RCC 7860 (cell line): ENCODE measurements around the gene ATP13A3.
A peak's percentile ranks its signal among the peaks of the same experiment; 100 is the strongest.
"Not testable (repeated sequence)": the region's sequence is repeated elsewhere in the genome, so short reads cannot be mapped to it uniquely, and the experiment has no call there.

Source experiments
- DNase-seq: peaks from one replicate; pipeline ENCODE4 v3.0.0-alpha.2; 2015; ENCODE audit warnings: low spot score
- FAIRE-seq: peaks from 2 replicates; lab custom pipeline; 2012; peaks lifted over from hg19 to GRCh38; lab: Jason Lieb, UNC

Gene ATP13A3

GRCh38 chr3:194503081-194503531 lies 16.3 kb upstream of the ATP13A3 start:
- no peak for DNase-seq
- no peak for FAIRE-seq

GRCh38 chr3:194500198-194500597 lies 13.4 kb upstream of the ATP13A3 start:
- DNase-seq (no peak), FAIRE-seq (no peak)

DNA sequence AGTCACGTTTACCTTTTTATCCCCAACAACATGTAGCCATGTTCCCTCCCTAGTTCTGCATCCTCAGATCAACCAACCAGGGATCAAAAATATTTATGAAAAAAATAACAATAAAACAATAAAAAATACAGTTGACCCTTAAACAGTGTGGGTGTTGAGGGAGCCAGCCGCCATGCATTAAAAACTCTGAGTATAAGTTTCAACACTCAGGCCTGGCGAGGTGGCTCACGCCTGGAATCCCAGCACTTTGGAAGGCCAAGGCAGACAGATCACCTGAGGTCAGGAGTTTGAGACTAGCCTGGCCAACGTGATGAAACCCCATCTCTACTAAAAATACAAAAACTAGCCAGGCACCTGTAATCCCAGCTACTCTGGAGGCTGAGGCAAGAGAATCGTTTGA lies 12.7 kb upstream of the ATP13A3 start:
- not testable (repeated sequence) for DNase-seq, FAIRE-seq

- peak; percentile 83 for DNase-seq
- FAIRE-seq: peak; percentile 67
These were observed 11.2 kb upstream of the ATP13A3 start for GRCh38 chr3:194497799-194498575.

DNA sequence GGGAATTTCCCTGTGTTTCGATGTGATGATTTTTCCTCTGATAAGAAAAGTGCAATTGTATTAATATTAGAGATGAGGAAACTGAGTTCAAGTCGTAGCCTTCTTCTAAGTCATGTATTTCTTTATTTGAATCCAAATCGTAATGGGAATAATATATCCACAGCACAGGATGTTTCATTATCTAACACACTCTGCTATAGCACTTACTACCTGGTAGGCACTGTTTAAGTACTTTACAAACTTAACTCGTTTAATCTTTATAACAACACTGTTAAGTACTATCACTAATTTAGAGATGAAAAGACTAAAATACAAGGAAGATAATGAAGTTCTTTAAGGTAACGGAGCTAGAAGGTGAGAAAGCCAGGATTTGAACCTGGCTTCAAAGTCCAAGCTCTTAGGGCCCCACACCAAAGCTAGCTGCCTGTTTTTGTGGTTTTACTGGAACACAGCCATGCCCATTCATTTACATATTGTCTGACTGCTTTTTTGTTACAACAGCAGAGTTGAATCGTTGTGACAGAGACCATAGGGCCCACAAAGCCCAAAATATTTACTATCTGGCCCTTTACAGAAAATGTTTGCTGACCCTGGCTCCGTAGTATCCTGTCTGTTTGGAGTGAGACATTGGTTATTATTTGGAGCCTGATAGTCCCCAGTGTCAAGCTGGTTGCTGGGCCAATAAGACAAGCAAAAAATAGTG lies 9.6 kb upstream of the ATP13A3 start:
- no peak for DNase-seq
- no peak for FAIRE-seq

DNA sequence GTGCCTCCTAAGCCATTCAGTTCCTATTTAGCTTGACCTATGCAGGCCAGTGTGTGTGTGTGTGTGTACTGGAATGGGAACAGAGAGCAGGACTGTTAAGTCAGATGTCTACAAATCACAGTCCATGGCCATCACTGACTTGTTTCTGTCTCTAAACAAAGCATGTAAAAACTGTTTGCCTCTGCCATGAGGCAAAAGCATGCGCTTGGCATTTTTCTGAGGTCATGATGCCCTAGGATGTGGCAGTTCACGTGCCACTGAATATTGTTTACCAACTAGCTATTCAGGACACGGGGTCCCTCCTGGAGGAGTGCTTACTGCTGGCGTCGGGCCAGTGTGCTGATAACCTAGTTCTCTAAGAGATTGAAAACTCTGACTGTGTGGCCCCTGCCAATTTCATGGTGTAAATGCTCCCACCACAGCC lies 8.2 kb upstream of the ATP13A3 start:
- DNase-seq: no peak

GRCh38 chr3:194493995-194494927 lies 7.5 kb upstream of the ATP13A3 start:
- not testable (repeated sequence) for FAIRE-seq
- peak; percentile 31 for DNase-seq

More for the DNA sequence above, 8.2 kb upstream of the ATP13A3 start:
- no peak for FAIRE-seq

DNA sequence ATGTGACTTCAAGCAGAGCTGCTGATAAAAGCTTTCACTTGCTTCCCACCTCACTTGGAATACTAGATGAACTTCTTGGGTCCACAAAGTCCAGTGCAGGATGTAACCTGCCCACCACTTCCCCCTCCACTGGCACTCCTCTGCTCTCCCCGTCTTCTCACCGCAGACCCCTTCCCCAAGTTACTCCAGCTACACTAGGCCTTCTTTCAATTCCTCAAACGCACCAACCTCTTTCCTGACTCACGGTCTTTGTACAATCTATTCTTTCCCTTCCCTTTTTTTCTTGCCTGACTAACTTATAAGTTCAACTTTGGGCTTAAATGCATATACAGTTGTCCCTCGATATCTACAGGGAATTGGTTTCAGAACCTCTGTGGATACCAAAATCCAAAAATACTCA lies 5.2 kb upstream of the ATP13A3 start:
- DNase-seq: no peak
- FAIRE-seq: no peak

- no peak for DNase-seq
- FAIRE-seq: no peak
These were observed 3.2 kb upstream of the ATP13A3 start for GRCh38 chr3:194489736-194490612.

GRCh38 chr3:194488055-194488742 lies 1.4 kb upstream of the ATP13A3 start:
- peak; percentile 76 for DNase-seq
- FAIRE-seq: no peak

DNA sequence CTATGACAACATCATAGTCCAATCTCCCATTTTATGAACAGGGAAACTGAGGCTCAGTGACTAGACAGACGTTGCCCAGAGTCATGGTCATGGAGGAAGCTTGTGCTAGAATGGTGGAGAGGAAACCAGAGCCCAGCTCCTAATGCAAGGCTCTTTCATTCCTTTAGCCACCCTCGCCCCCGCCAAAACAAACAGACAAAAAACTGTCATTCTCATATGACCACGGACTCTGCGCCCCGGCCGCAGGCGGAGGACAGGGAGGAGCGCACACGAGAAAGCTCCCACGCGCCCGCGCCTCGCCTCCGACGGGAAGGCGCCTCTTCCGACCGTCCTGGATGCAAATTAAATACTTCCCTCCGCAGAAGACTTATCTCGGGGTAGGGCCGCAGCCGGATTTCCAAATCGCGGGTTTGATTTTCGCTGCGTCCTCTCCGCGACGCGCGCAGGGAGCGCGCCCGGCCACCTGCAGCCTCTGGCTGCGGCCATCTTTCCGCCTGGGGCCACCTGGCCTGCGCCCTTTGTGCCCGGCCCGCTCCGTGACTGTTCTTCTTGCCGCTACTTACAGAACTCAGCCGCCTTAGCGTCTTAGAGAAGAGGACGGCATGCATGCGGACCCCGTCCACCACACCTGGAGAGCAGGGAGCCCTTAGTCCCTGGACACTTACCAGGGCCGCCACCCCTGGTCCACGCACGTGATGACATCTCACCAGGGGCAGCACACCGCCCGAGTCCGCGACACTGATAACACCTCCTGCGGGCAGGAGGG lies 670 bp upstream of the ATP13A3 start:
- DNase-seq (no peak), FAIRE-seq (no peak)

DNA sequence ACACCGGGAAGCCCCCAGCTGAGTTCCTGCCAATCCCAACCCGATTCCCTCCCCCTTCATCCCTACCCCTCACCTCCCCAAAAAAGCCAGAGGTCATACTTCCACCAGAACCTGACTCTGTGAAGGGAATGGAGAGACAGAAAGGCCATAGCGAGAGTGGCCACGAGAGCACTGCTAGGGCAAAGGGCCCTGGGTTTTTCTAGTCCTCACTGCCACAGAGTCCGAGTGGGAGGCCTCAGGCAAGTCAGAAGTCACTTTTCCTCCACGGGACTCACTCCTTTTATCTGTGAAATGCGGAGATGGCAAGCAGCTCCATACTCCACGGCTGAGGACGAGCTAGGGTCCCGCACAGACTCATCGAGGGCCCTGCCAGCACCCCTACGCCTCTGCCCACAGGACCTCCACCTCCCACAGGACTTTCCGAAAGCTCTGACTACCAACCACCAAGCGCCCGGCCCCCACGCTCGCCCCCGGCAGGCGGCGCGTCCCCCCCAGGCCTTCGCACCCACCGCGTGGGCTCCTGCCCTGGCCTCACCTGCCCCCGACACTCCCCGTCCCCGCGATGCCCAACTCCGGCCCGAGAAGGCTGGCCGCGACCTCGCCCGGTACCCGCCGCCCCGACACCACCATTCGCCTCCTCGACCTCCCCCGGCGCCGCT lies 792 bp downstream of the ATP13A3 start:
- DNase-seq (no peak), FAIRE-seq (no peak)

- DNase-seq: peak; percentile 41
- FAIRE-seq: no peak
These were observed 1.3 kb downstream of the ATP13A3 start for GRCh38 chr3:194485468-194485880.

DNA sequence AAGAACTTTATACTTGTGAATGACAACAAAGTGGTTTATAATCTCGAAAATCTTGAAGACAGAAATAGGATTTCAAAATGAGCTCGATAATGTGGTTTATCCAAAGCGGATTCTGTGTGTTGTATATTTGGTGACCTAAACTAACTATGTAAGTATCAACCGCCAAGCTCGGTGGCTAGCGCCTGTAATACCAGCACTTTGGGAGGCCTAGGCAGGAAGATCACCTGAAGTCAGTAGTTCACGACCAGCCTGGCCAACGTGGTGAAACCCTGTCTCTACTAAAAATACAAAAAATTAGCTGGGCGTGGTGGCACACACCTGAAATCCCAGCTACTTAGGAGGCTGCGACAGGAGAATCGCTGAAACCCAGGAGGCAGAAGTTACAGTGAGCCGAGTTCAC lies 2.2 kb downstream of the ATP13A3 start:
- DNase-seq (no peak), FAIRE-seq (no peak)

GRCh38 chr3:194483850-194484249 lies 3.0 kb downstream of the ATP13A3 start:
- FAIRE-seq: no peak
- peak; percentile 50 for DNase-seq

DNA sequence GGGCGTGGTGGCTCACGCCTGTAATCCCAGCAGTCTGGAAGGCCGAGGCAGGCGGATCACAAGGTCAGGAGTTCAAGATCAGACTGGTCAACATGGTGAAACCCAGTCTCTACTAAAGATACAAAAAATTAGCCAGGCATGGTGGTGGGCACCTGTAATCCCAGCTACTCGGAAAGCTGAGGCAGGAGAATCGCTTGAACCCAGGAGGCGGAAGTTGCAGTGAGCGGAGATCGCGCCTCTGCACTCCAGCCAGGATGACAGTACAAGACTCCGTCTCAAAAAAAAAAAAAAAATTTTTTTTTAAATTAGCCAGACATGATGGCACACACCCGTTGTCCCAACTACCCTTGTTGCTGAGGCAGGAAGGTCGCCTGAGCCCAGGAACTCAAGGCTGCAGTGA lies 4.0 kb downstream of the ATP13A3 start:
- FAIRE-seq: not testable (repeated sequence)

DNA sequence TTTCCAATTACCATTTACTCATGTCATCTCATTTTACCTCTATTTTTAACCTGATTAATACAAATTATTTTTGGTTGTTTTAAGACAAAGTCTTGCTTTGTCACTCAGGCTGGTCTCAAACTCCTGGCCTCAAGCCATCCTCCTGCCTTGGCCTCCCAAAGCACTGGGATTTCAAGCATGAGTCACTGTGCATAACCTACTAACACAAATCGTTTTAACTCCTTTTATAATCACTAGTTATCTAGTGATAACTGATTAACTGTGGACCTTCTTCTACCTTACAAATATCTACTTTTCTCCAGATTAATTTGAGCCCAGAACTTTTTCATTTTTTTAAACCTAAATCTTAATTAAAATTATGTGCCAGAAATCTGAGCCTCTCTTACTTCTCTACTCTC lies 4.6 kb downstream of the ATP13A3 start:
- no peak for FAIRE-seq

More for the DNA sequence above, 4.0 kb downstream of the ATP13A3 start:
- not testable (repeated sequence) for DNase-seq

More for the DNA sequence above, 4.6 kb downstream of the ATP13A3 start:
- peak; percentile 65 for DNase-seq
